TTC549 (cell line): ENCODE data around the gene NSRP1.
"Not testable (repeated sequence)": the region's sequence is repeated elsewhere in the genome, so short reads cannot be mapped to it uniquely, and the experiment has no call there.

Experiments
- FAIRE-seq: peaks from 2 replicates; lab custom pipeline; 2012; peaks lifted over from hg19 to GRCh38; lab: Jason Lieb, UNC

Gene NSRP1

GRCh38 chr17:30224419-30224960 lies 107.9 kb downstream of the NSRP1 start:
- FAIRE-seq = no peak

GRCh38 chr17:30225112-30225511 lies 108.5 kb downstream of the NSRP1 start:
- FAIRE-seq = no peak

GRCh38 chr17:30225919-30226553 lies 109.4 kb downstream of the NSRP1 start:
- FAIRE-seq = no peak

- FAIRE-seq = no peak
These were observed 110.3 kb downstream of the NSRP1 start for GRCh38 chr17:30226878-30227277.

- no peak for FAIRE-seq
These were observed 111.4 kb downstream of the NSRP1 start for GRCh38 chr17:30228011-30228410.

- no peak for FAIRE-seq
These were observed 112.4 kb downstream of the NSRP1 start for GRCh38 chr17:30229012-30229411.

- FAIRE-seq = not testable (repeated sequence)
These were observed 113.4 kb downstream of the NSRP1 start for GRCh38 chr17:30230009-30230408.

- no peak for FAIRE-seq
These were observed 114.0 kb downstream of the NSRP1 start for GRCh38 chr17:30230596-30231125.

- FAIRE-seq = no peak
These were observed 115.6 kb downstream of the NSRP1 start for GRCh38 chr17:30232015-30232823.

GRCh38 chr17:30232824-30233427 lies 116.3 kb downstream of the NSRP1 start:
- no peak for FAIRE-seq

GRCh38 chr17:30234296-30234695 lies 117.7 kb downstream of the NSRP1 start:
- FAIRE-seq = no peak

- no peak for FAIRE-seq
These were observed 118.3 kb downstream of the NSRP1 start for GRCh38 chr17:30234964-30235363.

GRCh38 chr17:30235386-30236296 lies 119.0 kb downstream of the NSRP1 start, which contains the start of gene SLC6A4:
TSS of gene SLC6A4 (minus strand) at chr17:30235697. CDS start at chr17:30221958, 13,739 bp downstream.
- no peak for FAIRE-seq
